Measurements from ENCODE around the gene PLA2G4A.

PLA2G4A gene

DNA sequence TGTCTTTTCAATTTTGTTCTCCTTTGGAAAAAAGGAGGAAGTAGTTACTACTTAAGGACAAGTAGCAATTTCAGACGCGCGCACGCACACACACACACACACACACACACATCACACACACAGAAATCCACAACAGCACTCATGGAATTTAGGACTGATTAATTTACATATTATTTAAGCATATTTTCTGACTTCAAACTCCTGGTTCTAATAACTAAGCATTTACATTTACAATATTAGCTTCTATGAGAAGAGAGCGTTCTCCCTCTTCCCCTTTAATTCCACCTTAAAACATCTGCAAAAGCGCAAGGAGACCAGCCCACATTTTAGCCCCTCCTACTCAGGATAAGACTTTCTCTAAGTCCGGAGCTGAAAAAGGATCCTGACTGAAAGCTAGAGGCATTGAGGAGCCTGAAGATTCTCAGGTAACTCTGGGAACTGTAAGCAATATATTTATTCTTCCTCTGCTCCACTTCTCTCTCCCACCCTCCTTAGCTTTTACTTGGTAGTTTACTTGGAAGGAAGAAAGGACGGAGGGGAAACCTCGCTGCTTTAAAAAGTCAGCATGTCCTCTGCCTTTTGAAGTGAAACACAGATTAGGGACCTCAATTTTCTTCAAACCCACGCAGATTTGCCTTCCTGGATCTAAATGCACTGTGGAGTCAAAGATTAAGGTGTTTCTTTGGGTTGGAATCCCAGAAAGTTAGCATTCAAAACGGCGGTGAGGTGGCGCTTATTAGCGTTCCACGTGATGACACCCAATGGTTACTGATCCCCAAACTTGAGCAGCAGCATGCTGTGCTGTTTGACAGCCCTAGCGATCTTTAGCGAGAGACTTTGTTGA, at the start of gene PLA2G4A:
Gene PLA2G4A (plus strand): TSS at position 339 of the 844 bp plus-strand sequence. CDS start 25,406 bp downstream, outside the sequence.
- DNase-seq (ENCODE audit: low read depth), result peak; percentile 52

GRCh38 chr1:186780076-186780475, 48.7 kb upstream of the PLA2G4A start:
- no peak for DNase-seq (ENCODE audit: low read depth)

DNA sequence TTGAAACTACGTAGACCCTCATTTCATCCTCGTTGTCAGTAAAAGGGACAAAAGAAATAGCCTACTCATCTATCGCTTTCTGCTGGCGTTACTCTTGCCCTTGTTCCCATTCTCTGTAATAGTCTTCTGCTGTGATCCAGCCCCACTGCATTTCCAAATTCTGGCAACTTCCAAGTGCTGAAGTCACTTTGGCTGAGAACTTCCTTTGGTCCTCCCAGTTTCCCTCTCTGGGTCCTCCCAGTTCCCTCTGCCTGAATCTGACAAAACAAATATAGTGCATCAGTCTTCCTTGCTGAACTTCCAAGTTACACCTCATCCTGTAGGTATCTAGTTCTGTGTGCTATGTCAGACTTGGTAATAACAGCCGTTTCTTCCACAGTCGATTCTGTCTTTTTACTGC, 47.0 kb upstream of the PLA2G4A start:
- no peak for DNase-seq (ENCODE audit: low read depth)

- no peak for DNase-seq (ENCODE audit: low read depth)
Measured at GRCh38 chr1:186782791-186783190, 46.0 kb upstream of the PLA2G4A start.

DNA sequence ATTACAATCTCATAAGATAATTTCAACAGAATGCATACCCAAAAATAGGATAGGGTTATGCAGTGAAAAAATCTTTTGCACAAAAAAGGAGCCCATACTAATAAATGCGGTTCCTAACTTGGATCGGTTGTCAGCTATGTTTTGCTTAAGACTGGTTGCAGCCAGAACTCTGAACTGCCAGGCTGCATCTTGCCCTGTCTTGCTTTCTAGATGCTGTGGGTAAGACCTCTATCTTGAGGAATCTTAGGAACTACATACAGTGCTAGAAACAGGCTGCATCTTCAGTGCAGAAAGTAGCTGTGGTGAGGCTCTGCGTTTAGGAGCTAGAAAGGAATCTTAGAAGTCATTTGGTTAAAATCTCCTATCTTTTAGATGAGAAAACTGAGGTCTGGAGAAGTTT, 45.6 kb upstream of the PLA2G4A start:
- DNase-seq (ENCODE audit: low read depth), result no peak

DNA sequence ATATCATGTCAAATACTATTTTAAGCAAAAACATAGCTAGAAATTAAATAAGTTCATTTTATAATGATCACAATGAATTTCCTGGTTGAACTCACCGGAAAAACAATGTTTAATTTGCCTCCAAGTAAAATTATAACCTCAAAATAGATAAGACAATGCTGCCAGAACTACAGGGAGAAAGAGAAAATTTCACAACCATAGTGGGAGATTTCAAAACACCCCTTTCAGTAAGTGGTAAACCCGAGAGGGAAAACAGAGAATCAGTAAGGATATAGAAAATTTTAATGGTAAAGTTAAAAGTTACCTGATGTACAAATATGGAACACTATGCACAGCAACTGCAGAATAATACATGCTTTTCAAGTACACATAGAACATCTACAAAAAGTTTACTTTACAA, 43.2 kb upstream of the PLA2G4A start:
- no peak for DNase-seq (ENCODE audit: low read depth)

GRCh38 chr1:186790101-186790500, 38.6 kb upstream of the PLA2G4A start:
- DNase-seq (ENCODE audit: low read depth), result no peak

- no peak for DNase-seq (ENCODE audit: low read depth)
Measured at GRCh38 chr1:186792870-186793581, 35.7 kb upstream of the PLA2G4A start.

DNA sequence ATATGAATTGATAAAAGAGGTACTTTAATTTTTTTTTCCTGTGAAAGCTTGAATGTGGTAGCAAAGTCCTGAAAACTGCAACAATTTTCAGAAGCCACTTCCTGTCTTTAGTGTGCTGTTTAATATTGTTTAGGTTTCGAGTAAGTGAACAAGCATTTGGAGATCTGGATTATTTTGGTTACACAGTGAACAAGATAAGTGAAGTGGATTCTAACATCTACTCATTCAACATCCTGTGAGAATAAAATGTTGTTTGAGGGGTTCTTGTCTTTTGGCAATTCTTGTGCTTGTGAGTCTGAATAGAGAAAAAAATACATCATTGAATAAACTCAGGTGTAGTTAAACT, 35.2 kb upstream of the PLA2G4A start:
- peak; percentile 6 for DNase-seq (ENCODE audit: low read depth)

- no peak for DNase-seq (ENCODE audit: low read depth)
Measured at GRCh38 chr1:186798960-186799688, 29.6 kb upstream of the PLA2G4A start.

DNA sequence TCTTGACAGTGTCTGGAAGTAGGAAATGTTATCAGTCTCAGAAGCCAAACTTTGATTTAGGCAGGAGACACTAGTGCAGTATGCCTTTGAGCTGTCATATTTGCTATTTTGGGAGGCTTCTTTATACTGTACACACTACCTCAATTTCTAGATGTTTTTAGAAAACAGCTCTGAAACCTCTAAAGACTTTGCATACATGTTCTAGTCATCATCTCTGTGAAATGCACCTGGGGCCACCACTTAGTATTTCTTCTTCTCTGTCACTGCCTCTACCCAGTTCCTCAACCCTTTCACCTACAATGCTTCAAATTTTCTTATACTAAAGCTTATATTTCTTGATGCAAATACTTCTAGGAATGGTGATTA, 29.1 kb upstream of the PLA2G4A start:
- no peak for DNase-seq (ENCODE audit: low read depth)

- DNase-seq (ENCODE audit: low read depth), result no peak
Measured at GRCh38 chr1:186802388-186802787, 26.4 kb upstream of the PLA2G4A start.

GRCh38 chr1:186804679-186805078, 24.1 kb upstream of the PLA2G4A start:
- no peak for DNase-seq (ENCODE audit: low read depth)

DNA sequence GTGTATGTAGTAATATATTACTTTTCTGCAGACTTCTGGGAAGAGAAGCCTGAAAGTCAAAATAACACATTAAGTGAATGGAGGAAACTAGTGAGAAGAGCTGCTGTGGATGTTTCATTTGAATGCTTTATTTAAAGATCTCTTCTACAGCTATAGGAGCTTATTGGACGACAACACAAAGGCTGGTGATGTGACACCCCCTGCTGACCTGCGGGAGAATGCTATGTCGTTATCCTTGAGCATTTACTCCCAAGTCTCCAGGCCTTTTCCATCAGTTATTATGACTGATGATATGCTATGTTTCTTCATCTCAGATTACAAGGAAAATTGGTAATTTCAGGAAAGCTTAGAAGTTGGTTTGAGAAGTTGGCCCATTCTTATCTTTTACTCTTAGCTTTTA, 22.3 kb upstream of the PLA2G4A start:
- peak; percentile 29 for DNase-seq (ENCODE audit: low read depth)

DNA sequence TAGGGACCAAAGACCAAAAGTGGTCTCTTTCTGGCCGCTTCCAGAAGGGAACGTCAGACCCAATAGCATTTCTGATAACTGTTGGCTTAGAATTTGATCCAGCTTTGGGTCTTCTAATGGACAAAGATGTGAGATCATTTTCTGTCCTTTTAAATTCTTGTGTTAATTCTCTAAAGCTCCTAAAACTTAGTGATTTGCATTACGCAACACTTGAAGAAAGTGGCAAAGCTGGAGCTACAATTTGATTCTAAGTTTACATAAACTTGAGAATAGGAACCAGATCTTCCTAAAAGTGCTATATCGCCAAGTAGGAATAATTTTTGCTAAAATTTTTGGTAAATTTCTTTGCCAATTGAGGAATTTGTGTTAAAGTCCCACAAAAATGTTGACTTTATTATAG, 21.6 kb upstream of the PLA2G4A start:
- no peak for DNase-seq (ENCODE audit: low read depth)

- no peak for DNase-seq (ENCODE audit: low read depth)
Measured at GRCh38 chr1:186811892-186812291, 16.9 kb upstream of the PLA2G4A start.

DNA sequence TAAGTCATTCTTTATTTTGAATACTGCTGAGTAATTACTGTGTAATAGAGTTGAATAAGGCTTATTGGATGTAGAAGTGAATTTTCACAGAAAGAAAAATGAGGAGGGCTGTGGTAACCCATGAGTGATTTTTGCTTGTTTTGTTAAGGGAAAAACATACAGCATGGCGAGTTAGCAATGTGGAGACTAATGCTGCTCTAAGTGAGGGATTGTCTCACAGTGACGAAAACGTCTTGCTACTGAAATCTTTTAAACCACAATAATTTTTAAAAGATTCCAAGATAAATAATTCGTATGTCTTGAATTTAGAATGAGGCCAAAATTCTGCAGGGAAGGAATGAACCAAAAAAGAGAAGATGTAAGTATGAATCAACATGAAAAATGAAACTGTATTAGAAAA, 16.2 kb upstream of the PLA2G4A start:
- peak; percentile 82 for DNase-seq (ENCODE audit: low read depth)

DNA sequence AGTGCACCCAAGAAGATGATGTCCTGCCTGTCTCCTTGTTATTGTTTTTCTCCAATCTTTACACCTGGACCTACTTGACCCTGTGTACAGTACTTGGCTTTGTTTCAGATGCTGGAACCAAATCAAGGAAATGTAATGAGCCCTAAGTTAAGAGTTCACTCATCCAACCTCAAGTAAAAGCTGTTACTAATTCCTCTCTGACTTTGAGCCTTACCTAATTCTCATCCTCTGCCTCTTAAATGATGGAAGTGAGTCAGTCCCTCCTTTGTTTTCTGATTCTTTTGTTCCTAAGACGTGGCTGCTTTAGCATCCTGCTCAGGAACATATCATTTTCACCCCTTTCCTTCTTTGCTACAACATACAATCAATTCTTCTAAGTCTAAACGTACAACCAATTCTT, 15.3 kb upstream of the PLA2G4A start:
- DNase-seq (ENCODE audit: low read depth), result no peak

- DNase-seq (ENCODE audit: low read depth), result peak; percentile 65
Measured at GRCh38 chr1:186819126-186819525, 9.6 kb upstream of the PLA2G4A start.

GRCh38 chr1:186819563-186819962, 9.2 kb upstream of the PLA2G4A start:
- no peak for DNase-seq (ENCODE audit: low read depth)

GRCh38 chr1:186829686-186830587, 1.2 kb downstream of the PLA2G4A start:
- DNase-seq (ENCODE audit: low read depth), result no peak

DNA sequence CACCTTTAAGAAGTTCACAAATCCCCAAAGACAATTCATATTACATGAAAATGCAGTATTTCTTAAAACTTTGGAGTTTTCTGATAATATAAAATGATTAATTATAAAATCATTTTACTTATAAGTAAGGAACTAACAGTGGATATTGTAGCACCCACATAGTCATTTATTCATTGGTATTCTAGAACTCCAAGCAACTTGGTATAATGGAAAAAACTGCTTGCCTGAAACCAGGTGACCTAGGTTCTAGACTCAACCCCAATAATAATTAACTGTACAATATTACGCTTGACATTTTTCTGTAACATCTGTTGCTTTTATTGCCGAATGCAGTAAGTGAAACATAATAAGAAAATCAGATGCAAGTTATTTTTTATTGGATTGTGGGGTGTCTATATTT, 2.4 kb downstream of the PLA2G4A start:
- DNase-seq (ENCODE audit: low read depth), result no peak

Measured in EH (cell line).